GM12872 (cell line): ENCODE measurements around the gene C9orf50.

Experiments
- CTCF ChIP-seq: IDR thresholded peaks from 3 replicates; pipeline ENCODE4 v1.5.1; 2011; ENCODE audit warnings: low read depth, mild to moderate bottlenecking, low read length, moderate library complexity; ENCODE audit not compliant: insufficient read depth

C9orf50 gene

GRCh38 chr9:129586685-129587084, 34.2 kb downstream of the C9orf50 start:
- TF ChIP-seq CTCF: no peak

- peak; percentile 16; the same call in 1 of the 3 replicates for TF ChIP-seq CTCF
Measured at GRCh38 chr9:129586245-129586644, 34.7 kb downstream of the C9orf50 start.

GRCh38 chr9:129585352-129585751, 35.5 kb downstream of the C9orf50 start:
- no peak for TF ChIP-seq CTCF

GRCh38 chr9:129584136-129584535, 36.8 kb downstream of the C9orf50 start:
- TF ChIP-seq CTCF: no peak

- no peak for TF ChIP-seq CTCF
Measured at GRCh38 chr9:129583308-129584038, 37.4 kb downstream of the C9orf50 start.

GRCh38 chr9:129582855-129583254, 38.0 kb downstream of the C9orf50 start:
- no peak for TF ChIP-seq CTCF

- no peak for TF ChIP-seq CTCF
Measured at GRCh38 chr9:129581505-129582189, 39.3 kb downstream of the C9orf50 start.
